WERI-Rb-1 (cell line): ENCODE measurements around the gene TMUB1.

Experiments
- DNase-seq: peaks from one replicate; pipeline ENCODE4 v3.0.0-alpha.2; 2020
- H3K27ac ChIP-seq: fragments of 250-450 bp; sonication (Bioruptor Pico); 2 replicates; pipeline ENCODE4 v1.5.1; 2020; ENCODE audit warnings: mild to moderate bottlenecking, moderate library complexity
- H3K27me3 ChIP-seq: fragments of 250-450 bp; sonication (Bioruptor Pico); 2 replicates; pipeline ENCODE4 v1.5.1; 2021; ENCODE audit warnings: mild to moderate bottlenecking, low read depth, moderate library complexity; ENCODE audit not compliant: insufficient read depth, severe bottlenecking
- H3K36me3 ChIP-seq: fragments of 250-450 bp; sonication (Bioruptor Pico); 2 replicates; pipeline ENCODE4 v1.5.1; 2020; ENCODE audit warnings: mild to moderate bottlenecking, moderate library complexity
- H3K4me3 ChIP-seq: 2 replicates; pipeline ENCODE4 v1.5.1; 2011; ENCODE audit warnings: low read depth, mild to moderate bottlenecking, control low read depth, low read length
- H3K9me3 ChIP-seq: fragments of 250-450 bp; sonication (Bioruptor Pico); 2 replicates; pipeline ENCODE4 v1.5.1; 2021; ENCODE audit warnings: mild to moderate bottlenecking, moderate library complexity; ENCODE audit not compliant: severe bottlenecking
- TF ChIP-seq, protein P1 (sequence below): IDR thresholded peaks from 2 replicates; pipeline ENCODE4 v1.5.1; 2011; ENCODE audit warnings: low read depth, mild to moderate bottlenecking, control low read depth, inconsistent platforms, low read length

The TMUB1 gene

DNA sequence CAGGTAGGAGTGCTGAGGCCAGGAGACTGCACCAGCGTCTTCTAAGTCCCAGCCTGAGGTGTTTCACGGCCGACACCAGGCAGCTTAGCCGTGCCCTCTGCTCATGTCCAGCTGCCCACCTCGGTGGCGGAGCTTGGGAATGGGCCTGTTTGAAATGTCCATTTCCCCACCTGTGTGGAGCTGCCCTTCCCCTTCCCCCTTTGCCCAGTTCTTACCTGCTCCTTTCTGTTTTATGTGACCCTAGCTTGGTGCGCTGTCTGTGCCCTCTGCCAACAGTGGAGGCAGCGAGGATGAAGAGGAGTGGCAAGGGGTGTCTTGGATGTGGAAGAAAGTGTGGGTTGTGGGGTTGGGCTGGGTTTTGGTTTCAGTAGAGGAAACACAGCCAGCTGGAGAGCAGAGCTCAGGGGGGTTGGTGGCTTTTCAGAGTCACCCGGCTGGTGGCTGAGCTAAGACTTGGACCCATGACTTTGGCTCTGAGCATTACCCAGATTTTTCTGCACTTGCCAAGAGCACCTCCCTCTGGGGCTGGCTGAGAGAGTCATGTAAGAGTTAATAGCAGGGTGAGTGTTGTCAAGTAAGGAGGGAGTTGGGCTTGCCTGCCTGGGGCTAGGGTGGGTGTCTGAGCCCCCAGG, 46.8 kb upstream of the TMUB1 start:
- no peak overlapping the region for H3K27ac ChIP-seq
- TF ChIP-seq, protein P1, sequence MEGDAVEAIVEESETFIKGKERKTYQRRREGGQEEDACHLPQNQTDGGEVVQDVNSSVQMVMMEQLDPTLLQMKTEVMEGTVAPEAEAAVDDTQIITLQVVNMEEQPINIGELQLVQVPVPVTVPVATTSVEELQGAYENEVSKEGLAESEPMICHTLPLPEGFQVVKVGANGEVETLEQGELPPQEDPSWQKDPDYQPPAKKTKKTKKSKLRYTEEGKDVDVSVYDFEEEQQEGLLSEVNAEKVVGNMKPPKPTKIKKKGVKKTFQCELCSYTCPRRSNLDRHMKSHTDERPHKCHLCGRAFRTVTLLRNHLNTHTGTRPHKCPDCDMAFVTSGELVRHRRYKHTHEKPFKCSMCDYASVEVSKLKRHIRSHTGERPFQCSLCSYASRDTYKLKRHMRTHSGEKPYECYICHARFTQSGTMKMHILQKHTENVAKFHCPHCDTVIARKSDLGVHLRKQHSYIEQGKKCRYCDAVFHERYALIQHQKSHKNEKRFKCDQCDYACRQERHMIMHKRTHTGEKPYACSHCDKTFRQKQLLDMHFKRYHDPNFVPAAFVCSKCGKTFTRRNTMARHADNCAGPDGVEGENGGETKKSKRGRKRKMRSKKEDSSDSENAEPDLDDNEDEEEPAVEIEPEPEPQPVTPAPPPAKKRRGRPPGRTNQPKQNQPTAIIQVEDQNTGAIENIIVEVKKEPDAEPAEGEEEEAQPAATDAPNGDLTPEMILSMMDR, result no peak
- H3K27me3 ChIP-seq, result no peaks in the 10 kb centered on the region
- H3K9me3 ChIP-seq, result no peaks in the 10 kb centered on the region
- H3K36me3 ChIP-seq, result peaks cover 71% of the 10 kb centered on the region
- no peak for DNase-seq
- no peak overlapping the region for H3K4me3 ChIP-seq

DNA sequence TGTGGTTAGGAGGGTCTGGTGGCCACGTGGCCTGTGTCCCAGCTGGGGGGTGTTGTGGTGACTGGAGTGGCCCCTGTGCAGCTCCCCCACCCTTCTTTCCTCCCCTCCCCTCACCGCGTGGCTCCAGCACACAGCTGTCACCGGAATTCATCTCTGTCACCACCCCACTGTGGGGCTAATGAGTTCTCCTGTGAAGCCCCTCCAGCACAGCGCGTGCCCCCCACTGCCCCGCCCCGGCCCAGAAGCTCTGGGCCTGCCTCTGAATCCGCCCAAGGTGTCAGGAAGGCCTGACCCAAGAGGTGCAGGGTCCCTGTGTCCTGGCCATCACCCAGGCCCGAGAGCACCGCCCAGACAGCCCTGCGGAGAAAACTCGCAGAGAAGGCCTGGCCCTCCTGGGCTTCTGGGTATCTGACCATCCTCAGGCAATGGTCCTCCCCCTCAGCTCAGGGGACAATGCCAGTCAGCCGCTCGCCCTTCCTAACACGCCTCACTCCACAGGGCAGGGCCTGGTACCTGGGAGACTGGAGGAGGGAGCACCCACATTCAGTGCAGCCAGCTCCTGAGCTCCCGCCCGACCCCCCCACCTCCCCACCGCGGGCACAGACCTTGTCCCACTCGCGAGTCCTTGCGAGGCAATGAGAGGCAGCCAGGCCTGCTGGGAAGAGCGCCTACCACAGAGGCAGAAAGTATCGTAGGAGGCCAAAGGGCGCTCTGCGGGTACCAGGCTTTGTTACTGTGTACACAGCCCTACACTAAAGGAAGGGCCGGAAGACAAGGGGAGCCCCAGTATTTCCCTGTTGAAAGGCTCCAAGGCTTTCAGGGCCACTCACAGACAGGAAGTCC, 46.0 kb upstream of the TMUB1 start:
- H3K27me3 ChIP-seq, result no peaks in the 10 kb centered on the region
- H3K9me3 ChIP-seq, result no peaks in the 10 kb centered on the region
- H3K36me3 ChIP-seq, result peaks cover 72% of the 10 kb centered on the region
- no peak overlapping the region for H3K27ac ChIP-seq
- no peak for DNase-seq
- TF ChIP-seq, protein P1, result no peak
- H3K4me3 ChIP-seq, result no peak overlapping the region

DNA sequence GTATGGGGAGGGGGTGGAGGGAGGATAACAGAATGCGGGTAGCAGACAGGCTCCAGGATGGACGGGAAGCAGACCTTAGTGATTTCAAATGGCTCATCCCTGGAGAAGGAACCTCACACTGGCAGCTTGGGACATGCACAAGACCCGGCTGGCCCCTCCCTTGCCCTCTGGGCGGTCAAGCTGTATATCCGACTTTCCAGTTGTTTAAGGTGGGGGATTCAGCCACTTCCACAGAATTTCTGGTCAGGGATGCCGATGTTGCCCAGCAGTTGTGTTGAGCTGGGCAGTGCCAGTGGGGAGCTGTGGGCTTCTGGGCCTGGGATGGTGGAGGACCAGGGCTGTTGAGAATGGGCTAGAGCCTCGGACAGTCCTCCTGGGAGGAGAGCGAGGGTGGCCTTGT, 45.4 kb upstream of the TMUB1 start:
- Histone ChIP-seq H3K36me3 (peaks cover 72% of the 10 kb centered on the region), H3K4me3 (no peak overlapping the region)
- TF ChIP-seq, protein P1, result no peak

DNA sequence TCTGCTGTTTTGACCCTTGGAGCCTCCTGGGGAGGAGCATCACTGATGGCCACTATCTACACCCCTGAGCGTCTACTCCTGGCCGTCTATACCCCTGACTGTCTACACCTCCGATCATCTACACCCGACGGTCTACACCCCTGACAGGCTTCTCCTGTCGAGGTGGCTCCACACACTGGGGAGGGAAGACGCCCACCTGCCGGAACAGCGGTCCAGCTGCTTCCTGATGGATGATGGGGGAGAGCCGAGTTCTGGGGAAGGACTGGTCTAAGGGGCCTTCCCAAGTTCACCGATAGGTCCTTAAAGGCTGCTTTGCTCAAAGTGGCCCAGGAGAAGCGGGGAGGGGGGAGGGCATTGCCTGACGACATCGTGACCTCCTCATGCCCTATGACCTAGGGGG, 44.9 kb upstream of the TMUB1 start:
- no peaks in the 10 kb centered on the region for H3K9me3 ChIP-seq
- peaks cover 74% of the 10 kb centered on the region for H3K36me3 ChIP-seq
- no peak overlapping the region for H3K27ac ChIP-seq
- no peaks in the 10 kb centered on the region for H3K27me3 ChIP-seq
- no peak overlapping the region for H3K4me3 ChIP-seq
- TF ChIP-seq, protein P1, result no peak
- no peak for DNase-seq

More for the DNA sequence above, 45.4 kb upstream of the TMUB1 start:
- H3K27ac ChIP-seq, result no peak overlapping the region
- H3K27me3 ChIP-seq, result no peaks in the 10 kb centered on the region
- no peak for DNase-seq
- H3K9me3 ChIP-seq, result no peaks in the 10 kb centered on the region

DNA sequence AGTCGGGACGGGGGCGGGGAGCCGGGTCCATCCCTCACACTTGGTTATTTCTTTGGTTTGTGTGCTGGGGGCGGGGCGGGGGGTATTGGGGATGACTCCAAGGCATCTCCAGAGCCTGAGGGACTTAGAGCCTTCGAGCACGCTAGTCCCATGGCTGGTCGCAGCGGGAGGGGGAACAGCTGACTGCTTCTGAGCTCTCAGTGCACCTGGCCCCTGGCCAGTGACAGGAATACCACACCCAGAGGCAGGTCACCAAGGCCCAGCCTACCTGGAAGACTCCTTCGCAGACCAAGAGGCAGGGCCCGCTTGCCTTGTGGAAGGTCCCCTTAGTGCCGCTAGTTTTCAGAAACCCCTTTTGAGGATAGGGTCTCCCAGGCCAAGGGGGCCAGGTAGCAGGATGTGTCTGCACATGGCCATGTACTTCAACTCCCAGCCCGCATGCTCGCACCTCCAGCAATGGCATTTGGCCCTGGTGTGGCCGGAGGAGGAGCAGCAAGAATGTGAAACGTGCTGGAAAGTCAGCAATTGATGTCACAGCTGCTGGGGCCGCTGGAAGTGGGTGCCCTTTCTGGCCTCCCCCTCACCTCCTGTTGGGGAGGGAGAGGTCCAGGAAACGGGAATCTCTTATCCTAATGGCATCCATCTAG, 43.3 kb upstream of the TMUB1 start:
- peaks cover 72% of the 10 kb centered on the region for H3K36me3 ChIP-seq
- no peaks in the 10 kb centered on the region for H3K27me3 ChIP-seq
- H3K9me3 ChIP-seq, result no peaks in the 10 kb centered on the region
- H3K27ac ChIP-seq, result no peak overlapping the region
- no peak overlapping the region for H3K4me3 ChIP-seq
- TF ChIP-seq, protein P1, result no peak
- no peak for DNase-seq
